NCI-H345 treated with DMSO at 0.1 percent for 48 hours (cell line): ENCODE results near the gene KLHL17.
"Not testable (repeated sequence)": the region's sequence is repeated elsewhere in the genome, so short reads cannot be mapped to it uniquely, and the experiment has no call there.

ENCODE experiments used
- DNase-seq: peaks from one replicate; lab custom pipeline; 2025; ENCODE audit not compliant: unreplicated experiment; lab: John Stamatoyannopoulos, UW

Gene KLHL17

DNA sequence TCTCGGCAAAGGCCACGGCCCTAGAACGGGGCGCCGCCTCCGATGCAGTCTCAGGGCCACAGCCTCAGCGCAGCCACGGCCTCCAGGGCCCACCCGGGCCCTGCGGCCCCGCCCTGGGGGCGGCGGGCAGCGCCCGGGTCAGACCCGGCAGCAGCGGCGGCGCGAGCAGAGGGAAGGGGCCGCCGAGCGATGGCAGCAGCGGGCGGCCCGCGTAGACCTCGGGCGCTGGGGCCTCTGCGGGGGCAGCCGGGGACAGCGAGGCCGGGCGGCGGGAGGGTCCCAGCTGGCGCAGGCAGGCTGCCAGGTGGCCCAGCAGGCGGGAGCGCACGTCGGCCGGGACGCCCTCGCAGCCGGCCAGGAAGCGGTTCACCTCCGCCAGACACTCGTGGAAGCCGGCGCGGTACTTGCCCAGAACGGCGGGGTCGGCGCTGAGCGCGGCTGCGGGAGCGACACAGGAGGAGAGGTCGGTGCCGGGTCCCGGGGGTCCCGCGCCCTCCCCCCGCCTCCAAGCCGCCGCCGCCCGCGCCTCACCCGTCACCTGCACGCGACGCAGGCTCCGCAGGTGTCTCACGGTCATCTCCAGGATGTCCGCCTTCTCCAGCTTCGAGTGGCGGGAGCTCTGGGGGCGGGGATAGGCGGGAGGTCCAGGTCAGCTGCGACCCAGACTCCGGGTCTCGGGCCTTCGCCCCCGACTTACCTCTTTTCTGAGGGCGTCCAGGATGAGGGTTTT, 38.8 kb downstream of the KLHL17 start:
- no peak for DNase-seq

- DNase-seq = no peak
Observed at GRCh38 chr1:999725-1000356, 39.5 kb downstream of the KLHL17 start, which contains the start of gene HES4. Gene HES4, minus strand, starts transcription at chr1:1000097. Its CDS starts 124 bp downstream, at chr1:999973.

GRCh38 chr1:1000357-1001056, 40.1 kb downstream of the KLHL17 start:
- no peak for DNase-seq

DNA sequence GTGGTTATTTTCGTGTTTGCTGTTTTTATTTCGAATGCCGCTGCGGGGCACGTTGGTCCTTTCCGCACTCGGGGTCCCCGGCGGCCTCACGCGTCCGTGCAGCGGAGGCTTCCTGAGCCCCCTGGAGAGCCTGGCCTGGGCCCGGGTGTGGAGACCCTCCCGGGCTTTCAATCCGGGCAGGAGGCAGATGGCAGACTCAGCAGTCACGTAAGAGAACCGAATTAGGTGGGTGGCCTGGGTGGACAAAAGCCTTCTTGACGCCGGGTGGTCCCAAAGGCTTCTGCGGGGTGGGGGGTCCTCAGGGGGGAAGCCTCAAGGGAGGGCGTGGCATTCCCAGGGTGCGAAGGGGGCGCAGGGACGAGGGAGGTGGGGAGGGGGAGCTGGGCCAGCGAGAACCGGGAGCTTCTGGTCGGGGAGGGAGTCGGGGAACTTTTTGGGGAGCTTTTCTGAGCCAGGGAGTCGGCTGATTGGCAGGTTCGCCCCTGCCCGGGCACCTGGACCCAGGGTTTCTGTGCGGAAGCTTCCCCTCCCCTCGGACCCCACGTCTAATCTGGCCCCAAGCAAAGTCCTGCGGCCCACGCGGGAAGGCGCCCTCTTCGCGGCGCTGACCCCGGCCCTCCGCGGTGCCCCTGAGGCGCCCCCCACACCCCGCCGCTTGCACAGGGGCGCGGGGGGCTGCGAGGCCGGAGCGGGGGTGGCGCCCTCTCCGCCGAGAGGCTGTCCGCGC, 40.8 kb downstream of the KLHL17 start:
- no peak for DNase-seq

- DNase-seq = no peak
Observed at GRCh38 chr1:1003618-1004419, 43.4 kb downstream of the KLHL17 start.

- DNase-seq = no peak
Observed at GRCh38 chr1:1004420-1004779, 44.0 kb downstream of the KLHL17 start.

- DNase-seq = no peak
Observed at GRCh38 chr1:1004780-1005697, 44.7 kb downstream of the KLHL17 start.

DNA sequence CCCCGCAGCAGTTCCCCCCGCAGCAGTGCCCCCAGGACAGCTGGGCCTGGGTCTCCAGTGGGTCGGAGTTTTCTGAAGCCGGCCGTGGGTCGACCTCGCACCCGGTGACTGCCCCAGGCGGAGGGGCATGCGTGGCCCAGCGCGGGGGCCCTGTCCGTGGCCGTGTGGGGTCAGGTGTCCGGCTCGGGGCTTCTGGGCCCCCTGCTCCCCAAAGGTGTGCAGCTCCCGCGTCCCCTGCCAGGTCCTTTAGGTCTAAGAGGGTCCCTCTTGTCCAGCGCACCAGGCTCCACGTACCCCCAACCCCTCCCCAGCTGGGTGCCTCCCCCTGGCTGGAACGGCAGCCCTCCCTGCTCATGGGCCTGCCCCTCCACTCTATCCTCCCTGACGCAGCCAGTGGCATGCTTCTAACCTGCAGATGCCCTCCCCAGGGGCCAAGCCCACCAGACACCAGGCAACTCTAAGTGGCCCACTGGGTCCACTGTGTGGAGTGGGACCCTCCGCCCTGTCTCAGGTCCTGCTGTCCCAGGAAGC, 45.5 kb downstream of the KLHL17 start:
- no peak for DNase-seq

DNA sequence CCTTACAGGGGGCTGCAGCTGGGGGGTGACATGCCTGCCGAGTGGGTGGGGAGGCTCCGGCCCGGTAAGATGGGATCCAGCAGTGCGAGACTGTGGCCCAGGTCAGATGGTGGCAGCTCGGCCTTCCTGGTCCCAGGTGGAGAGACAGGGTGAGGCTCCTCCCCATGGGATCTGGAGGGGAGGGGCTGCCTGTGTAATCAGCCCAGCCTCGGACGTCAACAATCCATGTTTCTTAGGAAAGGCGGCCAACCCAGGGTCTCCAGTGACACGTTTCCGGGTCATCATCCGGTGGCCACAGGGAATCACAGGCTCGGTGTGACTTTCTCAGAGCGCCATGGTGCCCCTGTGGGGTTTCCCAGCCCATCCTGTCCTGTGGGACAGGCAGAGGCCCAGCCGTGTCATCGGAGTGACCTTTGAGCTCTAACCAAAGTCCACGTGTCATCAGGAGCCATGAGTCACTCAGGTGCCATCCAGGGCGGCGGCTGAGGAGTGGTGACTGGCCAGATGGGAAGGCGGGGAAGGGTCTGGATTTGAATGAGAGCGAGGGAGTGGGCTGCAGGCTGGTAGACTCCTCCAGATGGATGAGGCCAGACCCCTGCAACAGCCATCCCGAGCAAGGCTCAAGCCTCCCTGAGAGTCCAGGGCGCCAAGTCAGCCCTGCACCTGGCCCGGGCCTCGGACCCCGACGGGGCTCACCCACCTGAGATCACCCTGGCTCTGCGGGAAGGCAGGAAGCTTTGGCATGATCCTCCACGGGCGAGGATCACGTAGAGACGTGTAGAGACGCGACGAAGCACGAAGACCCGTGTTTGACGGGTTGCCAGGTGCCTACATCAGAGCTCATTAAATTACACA, 46.1 kb downstream of the KLHL17 start:
- no peak for DNase-seq

DNA sequence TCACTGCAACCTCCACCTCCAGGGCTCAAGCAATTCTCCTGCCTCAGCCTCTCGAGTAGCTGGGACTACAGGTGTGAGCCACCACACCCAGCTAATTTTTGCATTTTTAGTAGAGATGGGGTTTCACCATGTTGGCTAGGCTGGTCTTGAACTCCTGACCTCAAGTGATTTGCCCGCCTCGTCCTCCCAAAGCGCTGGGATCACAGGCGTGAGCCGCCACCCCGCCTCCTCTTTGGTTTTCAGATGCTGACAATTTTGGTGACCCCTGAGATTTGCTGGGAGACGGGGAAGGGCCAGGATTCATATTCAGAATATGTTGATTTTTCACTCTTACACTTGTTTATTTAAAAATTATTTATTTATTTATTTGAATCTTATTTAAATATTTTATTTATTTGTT, 49.7 kb downstream of the KLHL17 start:
- not testable (repeated sequence) for DNase-seq

DNA sequence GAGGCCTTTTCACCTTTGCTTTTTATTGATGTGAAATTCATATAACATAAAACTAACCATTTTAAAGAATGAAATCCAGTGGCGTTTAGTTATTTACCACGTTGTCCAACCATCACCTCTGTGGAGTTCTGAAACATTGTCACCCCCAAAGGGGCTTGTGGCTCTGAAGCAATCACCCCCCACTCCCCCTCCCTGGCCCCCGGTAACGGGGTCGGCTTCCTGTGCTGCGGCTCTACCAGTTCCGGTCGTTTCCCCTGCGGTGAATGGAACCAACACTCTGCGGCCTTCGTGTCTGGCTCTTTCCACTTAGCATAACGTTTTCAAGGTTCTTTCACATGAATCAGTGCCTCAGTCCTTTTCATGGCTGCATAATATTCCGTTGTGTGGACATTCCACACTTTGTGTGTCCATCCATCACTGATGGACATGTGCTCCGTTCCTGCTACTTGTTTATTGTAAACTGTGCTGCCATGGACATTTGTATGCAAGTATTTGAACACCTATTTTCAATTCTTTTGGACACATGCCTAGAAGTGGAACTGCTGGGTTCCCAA, 51.1 kb downstream of the KLHL17 start:
- DNase-seq = no peak

DNA sequence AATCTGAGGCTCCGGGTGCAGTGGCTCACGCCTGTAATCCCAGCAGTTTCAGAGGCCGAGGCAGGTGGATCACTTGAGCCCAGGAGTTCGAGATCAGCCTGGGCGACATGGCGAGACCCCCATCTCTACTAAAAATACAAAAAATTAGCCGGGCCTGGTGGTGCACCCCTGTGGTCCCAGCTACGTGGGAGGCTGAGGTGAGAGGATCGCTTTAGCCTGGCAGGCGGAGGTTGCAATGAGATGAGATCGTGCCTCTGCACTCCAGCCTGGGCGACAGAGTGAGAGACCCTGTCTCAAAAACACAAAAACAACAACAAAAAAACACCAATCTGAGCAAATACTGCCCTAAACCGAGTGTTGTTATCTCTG, 52.3 kb downstream of the KLHL17 start:
- not testable (repeated sequence) for DNase-seq

DNA sequence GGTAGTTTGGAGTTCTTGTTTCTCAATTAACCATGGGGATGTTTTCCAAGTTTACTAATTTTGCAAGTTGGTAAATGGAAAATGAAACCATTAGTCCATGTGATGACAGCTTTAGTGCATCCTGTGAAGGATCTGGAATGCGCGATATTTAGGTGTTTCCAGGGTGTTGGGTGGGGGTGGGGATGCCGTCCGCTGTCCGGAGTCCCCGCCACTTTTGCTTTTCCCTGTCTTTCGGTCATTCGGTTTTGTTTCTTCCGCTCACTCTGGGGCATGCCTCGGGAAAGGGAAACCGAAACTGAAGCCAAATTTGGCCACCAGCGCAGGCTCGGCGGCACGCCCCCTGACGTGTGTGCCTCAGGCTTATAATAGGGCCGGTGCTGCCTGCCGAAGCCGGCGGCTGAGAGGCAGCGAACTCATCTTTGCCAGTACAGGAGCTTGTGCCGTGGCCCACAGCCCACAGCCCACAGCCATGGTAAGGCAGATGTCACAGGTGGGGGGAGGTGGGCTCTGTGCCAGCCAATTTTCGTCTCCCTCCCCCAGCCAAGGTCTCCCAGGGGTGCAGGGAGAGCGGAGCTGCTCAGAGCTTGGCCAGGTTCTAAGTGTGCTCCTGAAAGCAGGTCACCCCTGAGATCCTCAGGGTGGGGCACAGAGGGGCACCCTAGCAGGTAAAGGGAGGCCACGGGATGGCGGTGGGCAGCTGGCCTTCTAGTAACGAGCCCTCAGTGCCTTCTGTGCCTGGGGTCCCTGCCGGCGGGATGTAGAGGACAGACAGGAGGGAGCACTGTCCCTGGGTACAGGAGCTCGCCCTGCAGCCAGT, 52.9 kb downstream of the KLHL17 start, which contains the start of gene ISG15:
Gene ISG15 (plus strand): TSS at position 393 of the 817 bp plus-strand sequence. CDS start 77 bp downstream, at position 470.
- peak; percentile 35 for DNase-seq

DNA sequence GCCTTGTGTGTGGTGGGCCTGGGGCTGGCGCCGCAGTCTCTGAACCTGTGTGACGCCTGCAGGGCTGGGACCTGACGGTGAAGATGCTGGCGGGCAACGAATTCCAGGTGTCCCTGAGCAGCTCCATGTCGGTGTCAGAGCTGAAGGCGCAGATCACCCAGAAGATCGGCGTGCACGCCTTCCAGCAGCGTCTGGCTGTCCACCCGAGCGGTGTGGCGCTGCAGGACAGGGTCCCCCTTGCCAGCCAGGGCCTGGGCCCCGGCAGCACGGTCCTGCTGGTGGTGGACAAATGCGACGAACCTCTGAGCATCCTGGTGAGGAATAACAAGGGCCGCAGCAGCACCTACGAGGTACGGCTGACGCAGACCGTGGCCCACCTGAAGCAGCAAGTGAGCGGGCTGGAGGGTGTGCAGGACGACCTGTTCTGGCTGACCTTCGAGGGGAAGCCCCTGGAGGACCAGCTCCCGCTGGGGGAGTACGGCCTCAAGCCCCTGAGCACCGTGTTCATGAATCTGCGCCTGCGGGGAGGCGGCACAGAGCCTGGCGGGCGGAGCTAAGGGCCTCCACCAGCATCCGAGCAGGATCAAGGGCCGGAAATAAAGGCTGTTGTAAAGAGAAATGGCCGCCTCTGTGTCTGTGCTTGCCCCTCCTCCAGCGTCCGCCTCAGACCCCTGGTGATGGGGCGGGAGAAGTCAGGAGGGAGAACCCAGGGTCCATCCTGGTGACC, 53.7 kb downstream of the KLHL17 start:
- no peak for DNase-seq

DNA sequence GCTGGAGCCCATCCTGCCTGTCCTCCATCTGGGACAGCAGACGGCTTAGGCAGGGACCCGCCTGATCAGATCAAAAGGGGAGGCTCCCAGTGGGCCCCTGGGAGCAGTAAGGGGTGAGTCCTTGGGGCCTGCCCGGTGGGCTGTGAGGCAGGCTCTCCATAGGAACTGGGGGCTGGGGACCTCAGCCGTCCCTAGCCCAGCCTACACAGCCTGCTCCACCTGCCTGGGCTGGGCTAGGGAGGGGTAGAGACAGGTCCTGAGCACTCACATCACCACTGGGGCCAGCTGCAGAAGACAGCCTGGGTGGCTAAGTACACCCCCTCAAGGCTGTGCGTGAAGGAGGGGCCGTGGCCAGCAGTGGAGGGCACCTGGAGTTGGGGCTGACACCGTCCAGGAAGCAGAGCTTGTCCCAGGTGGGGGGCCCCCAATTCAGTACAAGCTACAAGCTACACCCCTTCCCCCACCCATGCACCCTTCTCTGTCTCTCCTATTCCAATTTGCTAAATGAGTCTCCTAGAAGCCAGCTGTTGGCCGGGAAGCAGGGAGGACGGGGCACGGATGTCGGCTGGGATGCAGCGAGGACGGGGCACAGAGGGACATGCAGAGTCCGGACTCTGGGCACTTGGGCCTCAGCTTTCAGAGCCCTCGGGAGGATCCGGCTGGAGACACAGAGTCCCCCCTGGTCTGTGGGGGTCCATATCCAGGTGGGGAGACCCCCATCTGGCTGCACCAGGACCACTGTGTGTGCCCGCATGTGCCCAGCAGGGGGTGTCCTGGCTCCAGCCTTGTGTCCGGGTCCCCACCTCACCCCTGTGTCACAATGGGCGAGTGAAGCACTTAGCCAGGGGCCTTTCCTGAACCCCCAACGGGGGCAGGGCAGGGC, 54.7 kb downstream of the KLHL17 start:
- DNase-seq = no peak
